ENCODE measurements around the gene IL4I1. TPM values are rescaled to one million over a fixed set of nuclear protein-coding genes. Genes with fewer than 3 reads are reported as not detected.

Gene IL4I1
- total RNA-seq, 1 experiment from 2014 or later: 0.61 TPM

- Histone ChIP-seq H2BK15ac (ENCODE audit: low read depth, low read length) (no peak overlapping the region), H2AFZ (ENCODE audit: low read length) (no peak overlapping the region), H3K18ac (ENCODE audit: insufficient read length, low read depth, low read length) (peak overlapping the region; percentile 93), H3K4me1 (ENCODE audit: insufficient read depth, low read length) (no peaks in the 10 kb centered on the region), H2BK120ac (ENCODE audit: low read depth, low read length, poor library complexity, severe bottlenecking) (no peak overlapping the region), H3K79me1 (ENCODE audit: insufficient read depth, low read depth, low read length, poor library complexity, severe bottlenecking) (no peaks in the 10 kb centered on the region), H3T11ph (ENCODE audit: low read length) (no peak overlapping the region), H4K91ac (ENCODE audit: insufficient read length, low read depth, low read length) (no peak overlapping the region), H3K27me3 (ENCODE audit: insufficient read depth, low read length) (no peaks in the 10 kb centered on the region), H2BK20ac (ENCODE audit: low read depth, low read length, poor library complexity, severe bottlenecking) (no peak overlapping the region), H3K4ac (ENCODE audit: low read depth, low read length) (no peak overlapping the region; the same call in 1 of the 2 replicates), H3K23ac (ENCODE audit: insufficient read length, low read depth, low read length) (no peak overlapping the region), H2BK5ac (ENCODE audit: insufficient read length, low read length) (peak overlapping the region; percentile 87), H4K20me1 (ENCODE audit: control insufficient read depth, insufficient read depth, insufficient read length) (no peaks in the 10 kb centered on the region), H4K8ac (replicated peaks; ENCODE audit: insufficient read length, low read depth, low read length) (no peak overlapping the region), H3K14ac (ENCODE audit: insufficient read depth, low read length) (peak overlapping the region; percentile 91), H3K9me3 (ENCODE audit: control insufficient read depth, low read depth, low read length) (no peaks in the 10 kb centered on the region), H4K5ac (ENCODE audit: insufficient read length, low read depth, low read length) (peak overlapping the region; percentile 64), H3K9ac (ENCODE audit: extremely low read depth, insufficient read length, low read length) (peak overlapping the region; percentile 94), H3K56ac (ENCODE audit: insufficient read length, low read depth, low read length) (peak overlapping the region; percentile 56), H3K4me2 (ENCODE audit: insufficient read depth, insufficient read length, low read length) (peak overlapping the region; percentile 59), H2BK12ac (ENCODE audit: insufficient read length, low read depth, low read length) (no peak overlapping the region), H2AK5ac (ENCODE audit: insufficient read length, low read length) (no peak overlapping the region), H3K79me2 (ENCODE audit: insufficient read depth, low read length) (no peaks in the 10 kb centered on the region; the same call in 1 of the 2 replicates), H3K27ac (ENCODE audit: insufficient read length, low read depth, low read length) (peak overlapping the region; percentile 80), H3K23me2 (ENCODE audit: insufficient read length, low read depth, low read length, poor library complexity, severe bottlenecking) (peaks cover 11% of the 10 kb centered on the region)
- DNase-seq: peak; percentile 98
- WGBS (ENCODE audit: extremely low coverage, insufficient read length, low lambda C conversion rate): no CpG with 5 or more reads among the region's 46 CpGs
- no peak for TF ChIP-seq CTCF (conservative IDR thresholded peaks at IDR 0.05)
- H3K27ac Mint-ChIP-seq: no peak overlapping the region
- no peaks in the 10 kb centered on the region for H3K27me3 Mint-ChIP-seq (ENCODE audit: low read depth)
- H3K4me3 Mint-ChIP-seq: no peak overlapping the region
- H3K9me3 Mint-ChIP-seq: no peaks in the 10 kb centered on the region
- H3K4me1 Mint-ChIP-seq: peaks cover 18 to 28% of the 10 kb centered on the region in 2 experiments
- peaks cover 27 to 38% (median 27%) of the 10 kb centered on the region in 3 experiments for H3K36me3 Mint-ChIP-seq (ENCODE audit: insufficient read depth in 1 of 3, low read depth in 3 of 3)
These were observed 20.2 kb downstream of the IL4I1 start for GRCh38 chr19:49876422-49877019.

Data from H9 (cell line).